UCSD-AML1 (cell line): Measurements from ENCODE around the gene NOC2L.

ENCODE experiments used
- DNase-seq: peaks from one replicate; lab custom pipeline; 2025; ENCODE audit not compliant: unreplicated experiment; lab: John Stamatoyannopoulos, UW

Gene NOC2L

GRCh38 chr1:958823-959730 is at the start of gene NOC2L:
Gene NOC2L (minus strand): TSS chr1:959256. CDS start chr1:959240, 16 bp downstream.
- DNase-seq, result peak; percentile 95

- DNase-seq, result no peak
Observed at GRCh38 chr1:1006305-1007159, 47.5 kb upstream of the NOC2L start.

GRCh38 chr1:1005774-1006304 is 46.8 kb upstream of the NOC2L start:
- no peak for DNase-seq

- peak; percentile 66 for DNase-seq
Observed at GRCh38 chr1:1004780-1005697, 46.0 kb upstream of the NOC2L start.

- no peak for DNase-seq
Observed at GRCh38 chr1:1004420-1004779, 45.3 kb upstream of the NOC2L start.

- no peak for DNase-seq
Observed at GRCh38 chr1:1003618-1004419, 44.8 kb upstream of the NOC2L start.

GRCh38 chr1:1001057-1001783 is 42.2 kb upstream of the NOC2L start:
- no peak for DNase-seq

- peak; percentile 74 for DNase-seq
Observed at GRCh38 chr1:1000357-1001056, 41.5 kb upstream of the NOC2L start.

- DNase-seq, result peak; percentile 81
Observed at GRCh38 chr1:999725-1000356, 40.8 kb upstream of the NOC2L start, which contains the start of gene HES4. Gene HES4 (minus strand): TSS chr1:1000097. CDS start chr1:999973, 124 bp downstream.

GRCh38 chr1:998995-999724 is 40.1 kb upstream of the NOC2L start:
- no peak for DNase-seq

GRCh38 chr1:998745-998994 is 39.6 kb upstream of the NOC2L start:
- no peak for DNase-seq

GRCh38 chr1:997993-998744 is 39.1 kb upstream of the NOC2L start:
- no peak for DNase-seq

- no peak for DNase-seq
Observed at GRCh38 chr1:997713-997992, 38.6 kb upstream of the NOC2L start.

- DNase-seq, result no peak
Observed at GRCh38 chr1:996851-997712, 38.0 kb upstream of the NOC2L start.

- no peak for DNase-seq
Observed at GRCh38 chr1:995665-996633, 36.9 kb upstream of the NOC2L start.
